Activated CD4-positive, alpha-beta T cell treated with anti-CD3 and anti-CD28 coated beads for 36 hours (primary cell): ENCODE results near the gene CCDC12. TPM values are rescaled to one million over a fixed set of nuclear protein-coding genes. Genes with fewer than 3 reads are reported as not detected.

Experiments
- ATAC-seq: fragments of 200-7000 bp; cut with Tn5 transposase; one replicate; pipeline ENCODE4 v1.10.0; 2021; ENCODE audit warnings: mild to moderate bottlenecking, moderate library complexity
- CTCF ChIA-PET: fragments of 350-600 bp; sonication (Branson Sonifier 250); formaldehyde crosslinking; loops from one replicate; lab custom pipeline; 2021; ENCODE audit warnings: antibody characterized with exemption; lab: Charles Lee
- POLR2A ChIA-PET: fragments of 350-600 bp; sonication (Branson Sonifier 250); formaldehyde crosslinking; loops from one replicate; lab custom pipeline; 2021; ENCODE audit warnings: antibody characterized with exemption, inconsistent platforms; lab: Charles Lee
- DNase-seq: peaks from one replicate; pipeline ENCODE4 v3.0.0-alpha.2; 2020
- H3K27ac Mint-ChIP-seq: one replicate; pipeline ENCODE4 v1.8.0; 2021; ENCODE audit warnings: mixed read lengths
- H3K27me3 Mint-ChIP-seq: one replicate; pipeline ENCODE4 v1.8.0; 2021; ENCODE audit warnings: mixed read lengths
- H3K36me3 Mint-ChIP-seq: one replicate; pipeline ENCODE4 v1.8.0; 2021; ENCODE audit warnings: low read depth, mixed read lengths
- H3K4me1 Mint-ChIP-seq: one replicate; pipeline ENCODE4 v1.8.0; 2021; ENCODE audit warnings: mixed read lengths
- H3K4me3 Mint-ChIP-seq: one replicate; pipeline ENCODE4 v1.8.0; 2021; ENCODE audit warnings: mild to moderate bottlenecking, moderate library complexity, mixed read lengths
- H3K9me3 Mint-ChIP-seq: one replicate; pipeline ENCODE4 v1.8.0; 2021; ENCODE audit warnings: low read depth, mixed read lengths
- intact Hi-C, 2 experiments: fragments of 100-400 bp; cut with DNase I in 1 of 2; cut with micrococcal nuclease in 1 of 2; formaldehyde crosslinking; loops; one replicate each; pipeline versions ENCODE4 v1.14.2 to v1.15.1; 2022 to 2024; cut with DNase I, micrococcal nuclease
- total RNA-seq, 2 experiments: library from RNA; stranded (reverse); gene quantifications; one replicate each; pipeline ENCODE4 v1.2.3, GENCODE V29; 2021

Gene CCDC12
- total RNA-seq, 2 experiments from 2014 or later = 45.4 to 47.8 TPM

- Mint-ChIP-seq H3K36me3 (peaks cover 21% of the 10 kb centered on the region), H3K27ac (peak overlapping the region; percentile 87), H3K27me3 (no peaks in the 10 kb centered on the region), H3K4me3 (no peak overlapping the region), H3K4me1 (peaks cover 84% of the 10 kb centered on the region), H3K9me3 (no peaks in the 10 kb centered on the region)
- POLR2A ChIA-PET = interaction anchor here (0.7 kb wide), 1 partner anchor 36 kb away, joined by 3 read pairs; no protein-coding TSS in a partner anchor
- DNase-seq (no peak), ATAC-seq (no peak)
- CTCF ChIA-PET = interaction anchor here (0.7 to 1.5 kb wide), 2 partner anchors 12 to 136 kb away, joined by 3 to 5 read pairs; no protein-coding TSS in a partner anchor
- intact Hi-C loops = loop anchor here in 1 of 2 experiments (5.0 kb wide), 1 partner anchor 33 kb away; no protein-coding TSS in a partner anchor
These were observed 22.4 kb downstream of the CCDC12 start for GRCh38 chr3:46954178-46954577.

- Mint-ChIP-seq H3K27ac (peak overlapping the region; percentile 87), H3K27me3 (no peaks in the 10 kb centered on the region), H3K4me1 (peaks cover 84% of the 10 kb centered on the region), H3K36me3 (peaks cover 21% of the 10 kb centered on the region), H3K9me3 (no peaks in the 10 kb centered on the region), H3K4me3 (peak overlapping the region; percentile 1)
- intact Hi-C loops = loop anchor here in 1 of 2 experiments (5.0 kb wide), 1 partner anchor 34 kb away; no protein-coding TSS in a partner anchor
- no peak for DNase-seq
- CTCF ChIA-PET = interaction anchor here (0.6 to 1.5 kb wide), 3 partner anchors 11 to 345 kb away, joined by 3 to 5 read pairs (median 4); no protein-coding TSS in a partner anchor
- ATAC-seq = peak; percentile 21
- POLR2A ChIA-PET = interaction anchor here (0.7 kb wide), 1 partner anchor 35 kb away, joined by 3 read pairs; no protein-coding TSS in a partner anchor
These were observed 23.1 kb downstream of the CCDC12 start for GRCh38 chr3:46953234-46954010.

GRCh38 chr3:46952813-46953212 lies 23.7 kb downstream of the CCDC12 start:
- intact Hi-C loops = loop anchor here in 1 of 2 experiments (5.0 kb wide), 1 partner anchor 34 kb away; no protein-coding TSS in a partner anchor
- CTCF ChIA-PET = interaction anchor here (0.7 to 1.5 kb wide), 2 partner anchors 10 to 15 kb away, joined by 4 to 5 read pairs; no protein-coding TSS in a partner anchor
- POLR2A ChIA-PET = no interaction called here
- Mint-ChIP-seq H3K4me3 (peak overlapping the region; percentile 1), H3K4me1 (peaks cover 84% of the 10 kb centered on the region), H3K27me3 (no peaks in the 10 kb centered on the region), H3K36me3 (peaks cover 21% of the 10 kb centered on the region), H3K27ac (peak overlapping the region; percentile 26), H3K9me3 (no peaks in the 10 kb centered on the region)
- no peak for ATAC-seq
- no peak for DNase-seq

GRCh38 chr3:46950650-46951241 lies 25.8 kb downstream of the CCDC12 start:
- intact Hi-C loops = loop anchor here in 1 of 2 experiments (5.0 kb wide), 1 partner anchor 37 kb away; no protein-coding TSS in a partner anchor
- DNase-seq = no peak
- Mint-ChIP-seq H3K4me1 (peaks cover 90% of the 10 kb centered on the region), H3K36me3 (peaks cover 35% of the 10 kb centered on the region), H3K9me3 (no peaks in the 10 kb centered on the region), H3K27ac (no peak overlapping the region), H3K4me3 (no peak overlapping the region), H3K27me3 (no peaks in the 10 kb centered on the region)
- POLR2A ChIA-PET = no interaction called here
- no peak for ATAC-seq
- CTCF ChIA-PET = no interaction called here

GRCh38 chr3:46950177-46950576 lies 26.4 kb downstream of the CCDC12 start:
- intact Hi-C loops = loop anchor here in 1 of 2 experiments (5.0 kb wide), 1 partner anchor 37 kb away; no protein-coding TSS in a partner anchor
- DNase-seq (no peak), ATAC-seq (no peak)
- peak overlapping the region; percentile 2 for H3K27ac Mint-ChIP-seq
- peaks cover 90% of the 10 kb centered on the region for H3K4me1 Mint-ChIP-seq
- ChIA-PET POLR2A (no interaction called here), CTCF (no interaction called here)
- no peak overlapping the region for H3K4me3 Mint-ChIP-seq
- H3K27me3 Mint-ChIP-seq = no peaks in the 10 kb centered on the region
- H3K9me3 Mint-ChIP-seq = no peaks in the 10 kb centered on the region
- H3K36me3 Mint-ChIP-seq = peaks cover 37% of the 10 kb centered on the region

GRCh38 chr3:46948830-46949671 lies 27.5 kb downstream of the CCDC12 start:
- ATAC-seq (no peak), DNase-seq (peak; percentile 33)
- intact Hi-C loops = no loop called here
- Mint-ChIP-seq H3K4me3 (peak overlapping the region; percentile 15), H3K4me1 (peaks cover 88% of the 10 kb centered on the region), H3K27ac (peak overlapping the region; percentile 92), H3K9me3 (no peaks in the 10 kb centered on the region), H3K36me3 (peaks cover 29% of the 10 kb centered on the region), H3K27me3 (no peaks in the 10 kb centered on the region)
- POLR2A ChIA-PET = interaction anchor here (0.6 kb wide), 2 partner anchors 25 to 284 kb away, joined by 5 to 15 read pairs; no protein-coding TSS in a partner anchor
- CTCF ChIA-PET = interaction anchor here (2.3 kb wide), 1 partner anchor 9 kb away, joined by 13 read pairs; no protein-coding TSS in a partner anchor

- H3K27me3 Mint-ChIP-seq = no peaks in the 10 kb centered on the region
- POLR2A ChIA-PET = interaction anchor here (0.6 to 1.7 kb wide), 3 partner anchors 12 to 31 kb away, joined by 4 to 15 read pairs (median 8); partner anchors contain the start of gene NBEAL2
- peak; percentile 81 for ATAC-seq
- H3K9me3 Mint-ChIP-seq = no peaks in the 10 kb centered on the region
- peaks cover 29% of the 10 kb centered on the region for H3K36me3 Mint-ChIP-seq
- H3K4me1 Mint-ChIP-seq = peaks cover 80% of the 10 kb centered on the region
- peak overlapping the region; percentile 92 for H3K27ac Mint-ChIP-seq
- peak overlapping the region; percentile 62 for H3K4me3 Mint-ChIP-seq
- DNase-seq = peak; percentile 77
- CTCF ChIA-PET = interaction anchor here (0.5 to 2.3 kb wide), 3 partner anchors 10 to 839 kb away, joined by 3 to 13 read pairs (median 5); no protein-coding TSS in a partner anchor
- intact Hi-C loops = loop anchor here in 1 of 2 experiments (1.0 kb wide), 1 partner anchor 11 kb away; no protein-coding TSS in a partner anchor
These were observed 28.4 kb downstream of the CCDC12 start for GRCh38 chr3:46947981-46948791.

GRCh38 chr3:46947546-46947901 lies 29.0 kb downstream of the CCDC12 start:
- no peaks in the 10 kb centered on the region for H3K9me3 Mint-ChIP-seq
- intact Hi-C loops = loop anchor here in 1 of 2 experiments (1.0 kb wide), 1 partner anchor 12 kb away; no protein-coding TSS in a partner anchor
- DNase-seq (no peak), ATAC-seq (peak; percentile 21)
- peak overlapping the region; percentile 62 for H3K4me3 Mint-ChIP-seq
- H3K4me1 Mint-ChIP-seq = peaks cover 78% of the 10 kb centered on the region
- peaks cover 29% of the 10 kb centered on the region for H3K36me3 Mint-ChIP-seq
- POLR2A ChIA-PET = interaction anchor here (1.0 to 1.7 kb wide), 3 partner anchors 12 to 32 kb away, joined by 3 to 8 read pairs (median 4); partner anchors contain the start of gene NBEAL2
- no peaks in the 10 kb centered on the region for H3K27me3 Mint-ChIP-seq
- CTCF ChIA-PET = interaction anchor here (0.5 to 2.3 kb wide), 5 partner anchors 11 to 840 kb away, joined by 3 to 13 read pairs (median 5); no protein-coding TSS in a partner anchor
- peak overlapping the region; percentile 92 for H3K27ac Mint-ChIP-seq

- Mint-ChIP-seq H3K9me3 (no peaks in the 10 kb centered on the region), H3K36me3 (peaks cover 29% of the 10 kb centered on the region), H3K4me3 (peak overlapping the region; percentile 62), H3K27ac (peak overlapping the region; percentile 92), H3K27me3 (no peaks in the 10 kb centered on the region), H3K4me1 (peaks cover 75% of the 10 kb centered on the region)
- POLR2A ChIA-PET = interaction anchor here (1.0 to 1.7 kb wide), 3 partner anchors 13 to 32 kb away, joined by 3 to 8 read pairs (median 4); partner anchors contain the start of gene NBEAL2
- CTCF ChIA-PET = interaction anchor here (0.5 to 2.3 kb wide), 6 partner anchors 11 to 840 kb away, joined by 3 to 13 read pairs (median 5); no protein-coding TSS in a partner anchor
- ATAC-seq (peak; percentile 72), DNase-seq (peak; percentile 78)
- intact Hi-C loops = loop anchor here in 1 of 2 experiments (1.0 kb wide), 1 partner anchor 12 kb away; no protein-coding TSS in a partner anchor
These were observed 29.5 kb downstream of the CCDC12 start for GRCh38 chr3:46946856-46947545.
